ENCODE results near the gene QRICH2.

The QRICH2 gene

GRCh38 chr17:76296889-76297288, 11.2 kb downstream of the QRICH2 start:
- no peak overlapping the region for H3K27ac ChIP-seq (ENCODE audit: low read length)
- TF ChIP-seq EZH2 (optimal IDR thresholded peaks at IDR 0.05; ENCODE audit: low read depth, low read length) = no peak
- no peak for TF ChIP-seq EZH2phosphoT487 (IDR thresholded peaks at IDR 0.05; ENCODE audit: low read length)
- TF ChIP-seq, protein P1, sequence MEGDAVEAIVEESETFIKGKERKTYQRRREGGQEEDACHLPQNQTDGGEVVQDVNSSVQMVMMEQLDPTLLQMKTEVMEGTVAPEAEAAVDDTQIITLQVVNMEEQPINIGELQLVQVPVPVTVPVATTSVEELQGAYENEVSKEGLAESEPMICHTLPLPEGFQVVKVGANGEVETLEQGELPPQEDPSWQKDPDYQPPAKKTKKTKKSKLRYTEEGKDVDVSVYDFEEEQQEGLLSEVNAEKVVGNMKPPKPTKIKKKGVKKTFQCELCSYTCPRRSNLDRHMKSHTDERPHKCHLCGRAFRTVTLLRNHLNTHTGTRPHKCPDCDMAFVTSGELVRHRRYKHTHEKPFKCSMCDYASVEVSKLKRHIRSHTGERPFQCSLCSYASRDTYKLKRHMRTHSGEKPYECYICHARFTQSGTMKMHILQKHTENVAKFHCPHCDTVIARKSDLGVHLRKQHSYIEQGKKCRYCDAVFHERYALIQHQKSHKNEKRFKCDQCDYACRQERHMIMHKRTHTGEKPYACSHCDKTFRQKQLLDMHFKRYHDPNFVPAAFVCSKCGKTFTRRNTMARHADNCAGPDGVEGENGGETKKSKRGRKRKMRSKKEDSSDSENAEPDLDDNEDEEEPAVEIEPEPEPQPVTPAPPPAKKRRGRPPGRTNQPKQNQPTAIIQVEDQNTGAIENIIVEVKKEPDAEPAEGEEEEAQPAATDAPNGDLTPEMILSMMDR (IDR thresholded peaks at IDR 0.05; ENCODE audit: low read length) = no peak
- H3K4me3 ChIP-seq (ENCODE audit: low read length) = no peak overlapping the region
- H3K27me3 ChIP-seq (replicated peaks; ENCODE audit: insufficient read depth, low read length) = no peaks in the 10 kb centered on the region
- no peak overlapping the region for H2AFZ ChIP-seq (ENCODE audit: low read length)
- no peak for DNase-seq
- no peak overlapping the region for H3K4me2 ChIP-seq (ENCODE audit: low read depth, low read length)
- no peak overlapping the region for H3K9ac ChIP-seq (ENCODE audit: low read length)
- H3K9me3 ChIP-seq (replicated peaks; ENCODE audit: insufficient read depth, low read length) = no peaks in the 10 kb centered on the region
- H3K36me3 ChIP-seq (replicated peaks; ENCODE audit: insufficient read depth, low read length) = no peaks in the 10 kb centered on the region
- no peaks in the 10 kb centered on the region for H3K79me2 ChIP-seq (ENCODE audit: low read length)
- H3K9me2 ChIP-seq (replicated peaks; ENCODE audit: insufficient read depth, low read length) = no peaks in the 10 kb centered on the region
- H3K4me1 ChIP-seq (ENCODE audit: low read length) = no peaks in the 10 kb centered on the region
- H4K20me1 ChIP-seq (ENCODE audit: insufficient read depth, low read length) = no peaks in the 10 kb centered on the region
- no peaks in the 10 kb centered on the region for H3F3A ChIP-seq (ENCODE audit: insufficient read depth, low read length)

GRCh38 chr17:76296186-76296585, 11.9 kb downstream of the QRICH2 start:
- H3K27me3 ChIP-seq (replicated peaks; ENCODE audit: insufficient read depth, low read length) = no peaks in the 10 kb centered on the region
- no peak for DNase-seq
- TF ChIP-seq, protein P1 (IDR thresholded peaks at IDR 0.05; ENCODE audit: low read length) = no peak

GRCh38 chr17:76293106-76293505, 15.0 kb downstream of the QRICH2 start:
- Histone ChIP-seq H2AFZ (ENCODE audit: low read length) (no peak overlapping the region), H3K27me3 (replicated peaks; ENCODE audit: insufficient read depth, low read length) (no peaks in the 10 kb centered on the region), H3K79me2 (ENCODE audit: low read length) (no peaks in the 10 kb centered on the region), H3K4me1 (ENCODE audit: low read length) (no peaks in the 10 kb centered on the region), H3K9me3 (replicated peaks; ENCODE audit: insufficient read depth, low read length) (no peaks in the 10 kb centered on the region), H4K20me1 (ENCODE audit: insufficient read depth, low read length) (no peaks in the 10 kb centered on the region), H3K4me2 (ENCODE audit: low read depth, low read length) (no peak overlapping the region), H3K4me3 (ENCODE audit: low read length) (no peak overlapping the region), H3K27ac (ENCODE audit: low read length) (no peak overlapping the region), H3K9me2 (replicated peaks; ENCODE audit: insufficient read depth, low read length) (no peaks in the 10 kb centered on the region), H3F3A (ENCODE audit: insufficient read depth, low read length) (no peaks in the 10 kb centered on the region), H3K36me3 (replicated peaks; ENCODE audit: insufficient read depth, low read length) (no peaks in the 10 kb centered on the region), H3K9ac (ENCODE audit: low read length) (no peak overlapping the region)
- TF ChIP-seq, protein P1 (IDR thresholded peaks at IDR 0.05; ENCODE audit: low read length) = no peak
- TF ChIP-seq EZH2 (optimal IDR thresholded peaks at IDR 0.05; ENCODE audit: low read depth, low read length) (no peak), EZH2phosphoT487 (IDR thresholded peaks at IDR 0.05; ENCODE audit: low read length) (no peak)
- no peak for DNase-seq

More at GRCh38 chr17:76296186-76296585, 11.9 kb downstream of the QRICH2 start:
- no peaks in the 10 kb centered on the region for H3K4me1 ChIP-seq (ENCODE audit: low read length)
- no peak overlapping the region for H3K27ac ChIP-seq (ENCODE audit: low read length)
- no peak overlapping the region for H2AFZ ChIP-seq (ENCODE audit: low read length)
- no peaks in the 10 kb centered on the region for H3K9me2 ChIP-seq (replicated peaks; ENCODE audit: insufficient read depth, low read length)
- H3K9ac ChIP-seq (ENCODE audit: low read length) = no peak overlapping the region
- no peak overlapping the region for H3K4me3 ChIP-seq (ENCODE audit: low read length)
- H3K4me2 ChIP-seq (ENCODE audit: low read depth, low read length) = no peak overlapping the region
- H3K36me3 ChIP-seq (replicated peaks; ENCODE audit: insufficient read depth, low read length) = no peaks in the 10 kb centered on the region
- no peaks in the 10 kb centered on the region for H3K9me3 ChIP-seq (replicated peaks; ENCODE audit: insufficient read depth, low read length)
- H3K79me2 ChIP-seq (ENCODE audit: low read length) = no peaks in the 10 kb centered on the region
- no peaks in the 10 kb centered on the region for H4K20me1 ChIP-seq (ENCODE audit: insufficient read depth, low read length)
- H3F3A ChIP-seq (ENCODE audit: insufficient read depth, low read length) = no peaks in the 10 kb centered on the region

Data from MM.1S (cell line).